Stomach (tissue), 9 donors: ENCODE data around the gene DIAPH3. TPM values are rescaled to one million over a fixed set of nuclear protein-coding genes. Genes with fewer than 3 reads are reported as not detected.

Experiments
- DNase-seq, 2 donors: peaks; one replicate each; pipeline versions ENCODE4 v3.0.0 to v3.0.0-alpha.2; 2013 to 2019
- H3K27ac ChIP-seq, 5 donors: fragments of 200-600 bp in 4 of 5; sonication (generic) in 4 of 5; one replicate each; pipeline ENCODE4 v1.5.1; 2013 to 2019; ENCODE audit warnings: mild to moderate bottlenecking in 1 of 5, moderate library complexity in 1 of 5
- H3K27me3 ChIP-seq, 3 donors: fragments of 200-600 bp; sonication (generic); one replicate each; pipeline ENCODE4 v1.5.1; 2017 to 2019; ENCODE audit warnings: mixed run types in 1 of 3
- H3K36me3 ChIP-seq, 4 donors: fragments of 200-600 bp; sonication (generic); 1 replicate in 3 of 4; 2 replicates in 1 of 4; pipeline ENCODE4 v1.5.1; 2016 to 2019
- H3K4me1 ChIP-seq, 4 donors: fragments of 200-600 bp; sonication (generic); one replicate each; pipeline ENCODE4 v1.5.1; 2016 to 2019
- H3K4me3 ChIP-seq, 4 donors: fragments of 200-600 bp; sonication (generic) in 3 of 4; one replicate each; pipeline ENCODE4 v1.5.1; 2016 to 2019; ENCODE audit warnings: mild to moderate bottlenecking in 1 of 4
- H3K9me3 ChIP-seq, 4 donors: fragments of 200-600 bp; sonication (generic); one replicate each; pipeline ENCODE4 v1.5.1; 2016 to 2019
- CTCF ChIP-seq, 7 experiments: fragments of 450-650 bp in 4 of 7; fragments of 200-600 bp in 3 of 7; sonication (generic) in 3 of 7; IDR thresholded peaks; one replicate each; pipeline ENCODE4 v1.5.1; 2016 to 2019; ENCODE audit warnings: antibody characterized with exemption in 7 of 7, control low read depth in 2 of 7, mild to moderate bottlenecking in 1 of 7
- EP300 ChIP-seq: sonication (generic); formaldehyde crosslinking; IDR thresholded peaks from one replicate; pipeline ENCODE4 v1.6.1; 2017; ENCODE audit warnings: antibody characterized with exemption
- POLR2A ChIP-seq, 4 donors: fragments of 450-650 bp; IDR thresholded peaks; one replicate each; pipeline ENCODE4 v1.6.1; 2016; ENCODE audit warnings: antibody characterized with exemption in 4 of 4, control low read depth in 2 of 4, mild to moderate bottlenecking in 1 of 4, moderate library complexity in 1 of 4
- POLR2AphosphoS5 ChIP-seq, 3 donors: sonication (generic); formaldehyde crosslinking; IDR thresholded peaks; one replicate each; pipeline ENCODE4 v1.6.1; 2016; ENCODE audit warnings: antibody characterized with exemption in 3 of 3
- WGBS, 5 donors: extraction: QIAGEN DNeasy Blood & Tissue Kit in 3 of 5; methylation state at CpG; one replicate each; pipeline versions ENCODE4 v1.1.5 to v1.1.7; 2013 to 2018; 5-methylcytosine and 5-hydroxymethylcytosine counted together
- intact Hi-C: fragments of 100-400 bp; cut with DNase I; formaldehyde crosslinking; loops from one replicate; pipeline ENCODE4 v1.15.1; 2023; ENCODE audit warnings: low total_unique reads
- polyA plus RNA-seq, 3 donors: library from polyadenylated mRNA; stranded (reverse); fragments of 200-250 nt; gene quantifications; one replicate each; pipeline ENCODE4 v1.2.3, GENCODE V29; 2013
- total RNA-seq, 5 donors: library from RNA; depleted of rRNA; stranded (reverse); fragments of >200 nt; gene quantifications; one replicate each; pipeline versions ENCODE4 v1.1.0 to v1.2.3, GENCODE V29; 2014 to 2016
- donor health status: healthy with polysubstance abuse.
- donor health status: Bipolar disorder and iron deficiency.
- donor health status: healthy.

The DIAPH3 gene
- total and polyA plus RNA-seq, 8 donors, result 2.5 to 12.1 (median 4.6) TPM

GRCh38 chr13:59702269-59702668 is 461.5 kb downstream of the DIAPH3 start:
- H3K4me1 ChIP-seq, result no peaks in the 10 kb centered on the region
- intact Hi-C loops, result no loop called here

GRCh38 chr13:59701261-59701660 is 462.5 kb downstream of the DIAPH3 start:
- Histone ChIP-seq H3K27ac (no peak overlapping the region), H3K4me3 (no peak overlapping the region), H3K27me3 (no peaks in the 10 kb centered on the region), H3K36me3 (no peaks in the 10 kb centered on the region), H3K9me3 (no peaks in the 10 kb centered on the region), H3K4me1 (no peaks in the 10 kb centered on the region)
- TF ChIP-seq CTCF (IDR thresholded peaks at IDR 0.05) (no peak), EP300 (no peak)
- 61 to 73% (median 71%) methylated on average over 2 of the region's 2 CpGs for WGBS, 5 donors
- intact Hi-C loops, result no loop called here
- no peak for DNase-seq

More at GRCh38 chr13:59702269-59702668, 461.5 kb downstream of the DIAPH3 start:
- H3K27ac ChIP-seq, result no peak overlapping the region
- 68 to 85% (median 78%) methylated on average over 3 of the region's 3 CpGs for WGBS, 5 donors
- no peak for DNase-seq
- H3K9me3 ChIP-seq, result no peaks in the 10 kb centered on the region
- no peaks in the 10 kb centered on the region for H3K27me3 ChIP-seq
- no peaks in the 10 kb centered on the region for H3K36me3 ChIP-seq
- no peak overlapping the region for H3K4me3 ChIP-seq
- TF ChIP-seq POLR2AphosphoS5 (IDR thresholded peaks at IDR 0.05) (no peak), POLR2A (IDR thresholded peaks at IDR 0.05) (no peak), EP300 (no peak), CTCF (IDR thresholded peaks at IDR 0.05) (no peak)

DNA sequence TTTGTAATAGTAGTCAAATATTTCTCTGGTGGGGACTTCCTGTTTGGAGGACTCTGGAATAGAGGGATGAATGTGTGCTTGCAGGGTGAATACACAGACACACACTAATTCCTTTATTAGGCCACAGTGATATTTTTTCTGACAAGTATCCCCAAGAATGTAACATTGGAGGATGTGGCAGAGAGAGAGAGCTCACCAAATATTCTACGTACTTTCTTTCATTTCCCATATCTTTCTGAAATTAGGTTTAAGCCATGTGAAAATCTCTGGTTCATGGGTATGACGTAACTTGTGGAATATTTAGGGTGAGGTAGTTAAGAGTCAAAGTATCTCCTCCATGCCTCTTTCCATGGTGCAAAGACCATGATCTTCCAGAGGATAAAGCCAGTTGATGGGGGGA is 463.4 kb downstream of the DIAPH3 start:
- H3K4me1 ChIP-seq, result no peaks in the 10 kb centered on the region
- no peak for TF ChIP-seq POLR2AphosphoS5 (IDR thresholded peaks at IDR 0.05)
- TF ChIP-seq POLR2A (IDR thresholded peaks at IDR 0.05), result no peak
- no peak for TF ChIP-seq CTCF (IDR thresholded peaks at IDR 0.05)
- TF ChIP-seq EP300, result no peak
- no peak for DNase-seq
- no peak overlapping the region for H3K4me3 ChIP-seq
- H3K36me3 ChIP-seq, result no peaks in the 10 kb centered on the region
- no peaks in the 10 kb centered on the region for H3K27me3 ChIP-seq
- intact Hi-C loops, result no loop called here
- no peak overlapping the region for H3K27ac ChIP-seq
- H3K9me3 ChIP-seq, result no peaks in the 10 kb centered on the region
- WGBS, 5 donors, result 89 to 98% (median 92%) methylated on average over 2 of the region's 2 CpGs

DNA sequence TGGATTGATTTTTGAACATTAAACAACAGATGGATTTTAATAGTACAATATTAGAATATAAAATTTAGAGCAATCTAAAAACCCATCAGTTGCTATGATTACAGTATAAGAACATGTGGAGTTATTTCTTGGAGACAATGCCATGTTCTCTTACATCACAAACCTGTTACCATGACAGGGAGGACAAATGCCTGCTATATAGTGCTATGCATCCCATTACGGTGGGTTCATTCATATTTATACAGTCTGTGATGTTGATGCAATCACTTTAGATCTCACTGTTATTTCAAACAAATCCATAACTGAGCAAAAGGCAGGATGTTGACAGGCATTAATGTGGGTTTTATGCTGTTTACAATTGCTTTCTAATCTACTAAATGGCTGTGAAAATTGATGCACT is 467.5 kb downstream of the DIAPH3 start:
- WGBS, 5 donors, result 73 to 90% (median 82%) methylated on average over 1 of the region's 1 CpG
- intact Hi-C loops, result no loop called here

More for the DNA sequence above, 467.5 kb downstream of the DIAPH3 start:
- Histone ChIP-seq H3K9me3 (no peaks in the 10 kb centered on the region), H3K4me1 (peaks cover 0 to 6% (median 3%) of the 10 kb centered on the region in 4 donors), H3K27me3 (no peaks in the 10 kb centered on the region), H3K36me3 (no peaks in the 10 kb centered on the region), H3K4me3 (no peak overlapping the region), H3K27ac (no peak overlapping the region)
- TF ChIP-seq CTCF (IDR thresholded peaks at IDR 0.05), result no peak
- no peak for TF ChIP-seq POLR2A (IDR thresholded peaks at IDR 0.05)
- DNase-seq, result no peak
